GM18511 (cell line): ENCODE data around the gene HOXD10.

Source experiments
- ATAC-seq: cut with Tn5 transposase; IDR thresholded peaks from one replicate; pipeline ENCODE4 v1.9.1; 2021; ENCODE audit warnings: mild to moderate bottlenecking, moderate library complexity; ENCODE audit not compliant: unreplicated experiment

HOXD10 gene

GRCh38 chr2:176148751-176149421 lies 32.3 kb downstream of the HOXD10 start:
- no peak for ATAC-seq

- no peak for ATAC-seq
Measured at GRCh38 chr2:176149481-176149938, 32.9 kb downstream of the HOXD10 start.

GRCh38 chr2:176149939-176150583 lies 33.5 kb downstream of the HOXD10 start:
- no peak for ATAC-seq

GRCh38 chr2:176150584-176151441 lies 34.2 kb downstream of the HOXD10 start:
- no peak for ATAC-seq

- ATAC-seq: no peak
Measured at GRCh38 chr2:176151442-176152287, 35.1 kb downstream of the HOXD10 start, which contains the start of gene HOXD4. HOXD4 (plus strand) TSS chr2:176151550; CDS start chr2:176151634, 84 bp downstream.

- no peak for ATAC-seq
Measured at GRCh38 chr2:176152350-176153181, 36.0 kb downstream of the HOXD10 start.

GRCh38 chr2:176154576-176155252 lies 38.1 kb downstream of the HOXD10 start:
- ATAC-seq: no peak

GRCh38 chr2:176155356-176156044 lies 38.9 kb downstream of the HOXD10 start:
- no peak for ATAC-seq

- ATAC-seq: no peak
Measured at GRCh38 chr2:176156301-176156806, 39.8 kb downstream of the HOXD10 start.

GRCh38 chr2:176156807-176157498 lies 40.4 kb downstream of the HOXD10 start, which contains the start of gene HOXD3:
HOXD3 (plus strand) TSS chr2:176157307; CDS start chr2:176169115, 11,808 bp downstream.
- ATAC-seq: no peak

- ATAC-seq: no peak
Measured at GRCh38 chr2:176157499-176158185, 41.1 kb downstream of the HOXD10 start.

GRCh38 chr2:176158186-176158591 lies 41.6 kb downstream of the HOXD10 start:
- ATAC-seq: no peak

- ATAC-seq: no peak
Measured at GRCh38 chr2:176158855-176159662, 42.5 kb downstream of the HOXD10 start.

- ATAC-seq: no peak
Measured at GRCh38 chr2:176159663-176160250, 43.2 kb downstream of the HOXD10 start.

GRCh38 chr2:176160251-176160985 lies 43.8 kb downstream of the HOXD10 start:
- ATAC-seq: no peak
